Uterus (tissue), 2 donors: ENCODE data around the gene CDH4.

Experiments
- POLR2A ChIP-seq, 2 donors: fragments of 450-650 bp; IDR thresholded peaks; one replicate each; pipeline ENCODE4 v1.6.1; 2016; ENCODE audit warnings: antibody characterized with exemption in 2 of 2, mild to moderate bottlenecking in 1 of 2, moderate library complexity in 1 of 2
- TF ChIP-seq, protein P1 (sequence below), 4 experiments: fragments of 200-600 bp in 2 of 4; fragments of 450-650 bp in 2 of 4; sonication (generic) in 2 of 4; IDR thresholded peaks; one replicate each; pipeline ENCODE4 v1.5.1; 2016 to 2019; ENCODE audit warnings: antibody characterized with exemption in 4 of 4, mild to moderate bottlenecking in 2 of 4, moderate library complexity in 1 of 4

- TF ChIP-seq, protein P1, sequence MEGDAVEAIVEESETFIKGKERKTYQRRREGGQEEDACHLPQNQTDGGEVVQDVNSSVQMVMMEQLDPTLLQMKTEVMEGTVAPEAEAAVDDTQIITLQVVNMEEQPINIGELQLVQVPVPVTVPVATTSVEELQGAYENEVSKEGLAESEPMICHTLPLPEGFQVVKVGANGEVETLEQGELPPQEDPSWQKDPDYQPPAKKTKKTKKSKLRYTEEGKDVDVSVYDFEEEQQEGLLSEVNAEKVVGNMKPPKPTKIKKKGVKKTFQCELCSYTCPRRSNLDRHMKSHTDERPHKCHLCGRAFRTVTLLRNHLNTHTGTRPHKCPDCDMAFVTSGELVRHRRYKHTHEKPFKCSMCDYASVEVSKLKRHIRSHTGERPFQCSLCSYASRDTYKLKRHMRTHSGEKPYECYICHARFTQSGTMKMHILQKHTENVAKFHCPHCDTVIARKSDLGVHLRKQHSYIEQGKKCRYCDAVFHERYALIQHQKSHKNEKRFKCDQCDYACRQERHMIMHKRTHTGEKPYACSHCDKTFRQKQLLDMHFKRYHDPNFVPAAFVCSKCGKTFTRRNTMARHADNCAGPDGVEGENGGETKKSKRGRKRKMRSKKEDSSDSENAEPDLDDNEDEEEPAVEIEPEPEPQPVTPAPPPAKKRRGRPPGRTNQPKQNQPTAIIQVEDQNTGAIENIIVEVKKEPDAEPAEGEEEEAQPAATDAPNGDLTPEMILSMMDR (IDR thresholded peaks at IDR 0.05) = no peak
- no peak for TF ChIP-seq POLR2A (IDR thresholded peaks at IDR 0.05)
Observed at GRCh38 chr20:61693055-61693600, 441.1 kb downstream of the CDH4 start.
